Retinal pigment epithelial cell (primary cell): ENCODE measurements around the gene VIPR2.

ENCODE experiments used
- DNase-seq: peaks from one replicate; pipeline ENCODE4 v3.0.0-alpha.2; 2010; ENCODE audit warnings: low read depth
- H3K4me3 ChIP-seq: 2 replicates; pipeline ENCODE4 v1.5.1; 2011; ENCODE audit warnings: mild to moderate bottlenecking, low read length, control low read depth, moderate library complexity
- TF ChIP-seq, protein P1 (sequence below): conservative IDR thresholded peaks from 2 replicates; pipeline ENCODE4 v1.5.1; 2011; ENCODE audit warnings: low read depth, low read length, control low read depth, inconsistent platforms

VIPR2 gene

DNA sequence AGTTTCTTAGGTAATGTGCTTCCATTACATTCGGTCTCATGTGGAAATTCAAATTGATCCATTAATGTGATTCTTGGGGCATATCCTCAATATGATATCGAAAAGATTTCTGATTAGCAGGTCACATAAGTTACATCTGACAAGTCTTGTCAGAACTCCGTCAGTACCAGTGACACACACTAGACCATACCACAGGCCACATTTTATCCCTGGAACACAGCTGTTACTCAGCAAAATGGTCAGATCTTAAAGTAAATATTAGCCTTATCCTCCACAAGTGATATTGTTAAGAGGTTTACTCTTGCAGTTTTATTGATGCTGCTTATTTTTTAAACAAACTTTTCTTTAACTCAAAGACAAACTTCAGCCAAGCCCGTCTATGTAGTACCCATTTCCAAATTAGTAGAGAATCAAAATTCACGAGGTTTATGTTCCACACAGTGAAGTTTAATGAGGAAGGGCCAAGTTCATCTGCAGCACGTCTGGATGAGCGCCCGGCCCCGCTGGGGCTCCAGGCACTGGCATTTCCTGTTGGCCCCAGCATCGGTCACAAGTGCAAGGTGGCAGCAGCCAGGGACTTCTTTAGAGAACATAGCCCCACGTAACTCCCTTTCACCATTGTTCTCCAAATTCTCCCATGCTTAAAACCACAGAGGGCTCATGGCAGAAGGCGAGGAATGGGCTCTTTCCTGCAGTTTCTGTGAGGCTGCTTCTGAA is 132.2 kb downstream of the VIPR2 start:
- H3K4me3 ChIP-seq = no peak overlapping the region
- DNase-seq = no peak
- TF ChIP-seq, protein P1, sequence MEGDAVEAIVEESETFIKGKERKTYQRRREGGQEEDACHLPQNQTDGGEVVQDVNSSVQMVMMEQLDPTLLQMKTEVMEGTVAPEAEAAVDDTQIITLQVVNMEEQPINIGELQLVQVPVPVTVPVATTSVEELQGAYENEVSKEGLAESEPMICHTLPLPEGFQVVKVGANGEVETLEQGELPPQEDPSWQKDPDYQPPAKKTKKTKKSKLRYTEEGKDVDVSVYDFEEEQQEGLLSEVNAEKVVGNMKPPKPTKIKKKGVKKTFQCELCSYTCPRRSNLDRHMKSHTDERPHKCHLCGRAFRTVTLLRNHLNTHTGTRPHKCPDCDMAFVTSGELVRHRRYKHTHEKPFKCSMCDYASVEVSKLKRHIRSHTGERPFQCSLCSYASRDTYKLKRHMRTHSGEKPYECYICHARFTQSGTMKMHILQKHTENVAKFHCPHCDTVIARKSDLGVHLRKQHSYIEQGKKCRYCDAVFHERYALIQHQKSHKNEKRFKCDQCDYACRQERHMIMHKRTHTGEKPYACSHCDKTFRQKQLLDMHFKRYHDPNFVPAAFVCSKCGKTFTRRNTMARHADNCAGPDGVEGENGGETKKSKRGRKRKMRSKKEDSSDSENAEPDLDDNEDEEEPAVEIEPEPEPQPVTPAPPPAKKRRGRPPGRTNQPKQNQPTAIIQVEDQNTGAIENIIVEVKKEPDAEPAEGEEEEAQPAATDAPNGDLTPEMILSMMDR = no peak

GRCh38 chr7:159011722-159012022 is 133.0 kb downstream of the VIPR2 start:
- H3K4me3 ChIP-seq = no peak overlapping the region

GRCh38 chr7:159010937-159011721 is 133.5 kb downstream of the VIPR2 start:
- no peak for DNase-seq
- TF ChIP-seq, protein P1 = no peak
- no peak overlapping the region for H3K4me3 ChIP-seq

More at GRCh38 chr7:159011722-159012022, 133.0 kb downstream of the VIPR2 start:
- no peak for DNase-seq
- TF ChIP-seq, protein P1 = no peak

DNA sequence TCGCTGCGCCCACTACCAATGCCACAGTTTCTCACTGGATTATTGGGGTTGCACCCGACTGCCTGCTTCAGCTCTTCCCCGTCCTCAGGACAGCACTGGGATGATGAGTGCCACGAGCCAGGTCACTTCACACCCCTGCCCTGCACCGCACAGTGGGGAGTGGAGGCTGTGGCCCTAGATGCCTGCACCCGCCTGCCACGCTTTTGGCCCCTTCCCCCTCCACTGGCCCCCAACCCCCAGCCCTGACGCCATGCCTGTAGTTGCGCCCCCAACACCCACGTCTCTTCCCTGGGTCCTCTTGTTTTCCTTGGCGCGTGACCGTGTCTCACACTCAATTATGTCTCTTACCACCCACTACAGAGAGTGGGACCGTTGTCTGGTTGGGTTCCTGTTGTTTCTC is 134.3 kb downstream of the VIPR2 start:
- DNase-seq = no peak
- TF ChIP-seq, protein P1 = no peak
- no peak overlapping the region for H3K4me3 ChIP-seq

DNA sequence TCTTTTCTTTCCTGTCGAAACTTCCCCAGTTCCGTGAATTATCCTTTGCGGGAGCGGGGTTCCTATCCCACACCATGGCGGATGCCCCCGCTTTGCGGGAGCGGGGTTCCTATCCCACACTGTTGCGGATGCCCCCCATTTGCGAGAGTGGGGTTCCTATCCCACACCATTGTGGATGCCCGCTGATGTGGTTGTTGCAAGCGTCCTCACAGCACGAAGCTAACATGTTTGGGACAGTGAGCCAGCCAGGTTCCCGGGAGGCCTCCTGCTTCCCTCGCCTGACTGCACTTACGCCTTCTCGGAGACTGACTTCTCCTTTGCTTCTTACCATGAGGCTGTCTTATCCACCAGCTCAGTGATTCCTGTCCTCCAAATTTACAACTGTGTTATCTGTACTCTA is 134.7 kb downstream of the VIPR2 start:
- DNase-seq = no peak
- TF ChIP-seq, protein P1 = no peak
- H3K4me3 ChIP-seq = no peak overlapping the region

- no peak overlapping the region for H3K4me3 ChIP-seq
- TF ChIP-seq, protein P1 = no peak
- no peak for DNase-seq
Observed at GRCh38 chr7:159008417-159008816, 136.2 kb downstream of the VIPR2 start.

GRCh38 chr7:159007996-159008389 is 136.7 kb downstream of the VIPR2 start:
- TF ChIP-seq, protein P1 = no peak
- no peak overlapping the region for H3K4me3 ChIP-seq
- no peak for DNase-seq
